Smooth muscle cell (in vitro differentiated cells): Measurements from ENCODE around the gene ZFPM1. TPM values are rescaled to one million over a fixed set of nuclear protein-coding genes. Genes with fewer than 3 reads are reported as not detected.

Experiments
- DNase-seq: peaks from one replicate; lab custom pipeline; 2025; ENCODE audit not compliant: unreplicated experiment; lab: John Stamatoyannopoulos, UW
- H2AFZ ChIP-seq: fragments of 200-600 bp; sonication (generic); 2 replicates; pipeline ENCODE4 v1.6.0; 2016; ENCODE audit warnings: antibody characterized with exemption, low read depth, mild to moderate bottlenecking
- H3F3A ChIP-seq: fragments of 200-600 bp; sonication (generic); 2 replicates; pipeline ENCODE4 v1.6.0; 2017; ENCODE audit warnings: antibody characterized with exemption, low read depth
- H3K27ac ChIP-seq: fragments of 200-600 bp; sonication (generic); 2 replicates; pipeline ENCODE4 v1.5.1; 2016; ENCODE audit warnings: low read depth, mild to moderate bottlenecking
- H3K27me3 ChIP-seq: fragments of 200-600 bp; sonication (generic); 2 replicates; pipeline ENCODE4 v1.6.1; 2016; ENCODE audit warnings: low read depth, mild to moderate bottlenecking
- H3K36me3 ChIP-seq: fragments of 200-600 bp; sonication (generic); 2 replicates; pipeline ENCODE4 v1.5.1; 2016; ENCODE audit warnings: low read depth
- H3K4me1 ChIP-seq: fragments of 200-600 bp; sonication (generic); 2 replicates; pipeline ENCODE4 v1.5.1; 2016; ENCODE audit warnings: low read depth
- H3K4me2 ChIP-seq: fragments of 200-600 bp; sonication (generic); 2 replicates; pipeline ENCODE4 v1.6.0; 2016; ENCODE audit warnings: mild to moderate bottlenecking
- H3K4me3 ChIP-seq: fragments of 200-600 bp; sonication (generic); 2 replicates; pipeline ENCODE4 v1.5.1; 2016; ENCODE audit warnings: mild to moderate bottlenecking
- H3K79me2 ChIP-seq: fragments of 200-600 bp; sonication (generic); 2 replicates; pipeline ENCODE4 v1.6.0; 2016; ENCODE audit warnings: low read depth, mild to moderate bottlenecking
- H3K9ac ChIP-seq: fragments of 200-600 bp; sonication (generic); 2 replicates; pipeline ENCODE4 v1.6.0; 2016; ENCODE audit warnings: low read depth
- H3K9me3 ChIP-seq: fragments of 200-600 bp; sonication (generic); replicated peaks from 2 replicates; pipeline ENCODE4 v1.5.1; 2016; ENCODE audit warnings: low read depth
- H4K20me1 ChIP-seq: fragments of 200-600 bp; sonication (generic); 2 replicates; pipeline ENCODE4 v1.6.0; 2016; ENCODE audit warnings: low read depth
- CTCF ChIP-seq: fragments of 200-600 bp; sonication (generic); IDR thresholded peaks from 2 replicates; pipeline ENCODE4 v1.5.1; 2017; ENCODE audit warnings: borderline replicate concordance, mild to moderate bottlenecking, antibody characterized with exemption; ENCODE audit not compliant: insufficient read depth, poor library complexity, severe bottlenecking
- WGBS: methylation state at CpG from one replicate; pipeline ENCODE4 v1.1.7; 2016; ENCODE audit warnings: low lambda C conversion rate; 5-methylcytosine and 5-hydroxymethylcytosine counted together
- polyA plus RNA-seq: library from polyadenylated mRNA; unstranded; fragments of >200 nt; fragmentation: Nextera tagmentation; extraction: Ambion mirVana; gene quantifications from 2 replicates; pipeline ENCODE4 v1.2.1, GENCODE V29; 2016
- total RNA-seq: library from RNA; depleted of rRNA; stranded (reverse); fragments of >200 nt; gene quantifications from 2 replicates; pipeline ENCODE4 v1.2.3, GENCODE V29; 2014

Gene ZFPM1
- total and polyA plus RNA-seq, 2 experiments from 2014 or later, result 0.99 to 4.9 TPM

- Histone ChIP-seq H3K4me3 (peak overlapping the region; percentile 69), H3K4me1 (peaks cover 5% of the 10 kb centered on the region), H4K20me1 (peaks cover 12% of the 10 kb centered on the region), H3K4me2 (peak overlapping the region; percentile 91), H3K9ac (no peak overlapping the region), H3F3A (peaks cover 7% of the 10 kb centered on the region), H3K36me3 (no peaks in the 10 kb centered on the region), H3K9me3 (no peaks in the 10 kb centered on the region), H3K27ac (no peak overlapping the region), H3K79me2 (no peaks in the 10 kb centered on the region), H2AFZ (no peak overlapping the region), H3K27me3 (peaks cover 3% of the 10 kb centered on the region)
- DNase-seq, result peak; percentile 45
- no peak for TF ChIP-seq CTCF
- under 1% methylated on average over 46 of the region's 114 CpGs for WGBS
Observed at GRCh38 chr16:88533932-88534637, 81.0 kb downstream of the ZFPM1 start.

- Histone ChIP-seq H3K4me2 (peak overlapping the region; percentile 90), H3K36me3 (no peaks in the 10 kb centered on the region), H3K9me3 (no peaks in the 10 kb centered on the region), H3K27ac (no peak overlapping the region), H4K20me1 (peaks cover 12% of the 10 kb centered on the region), H3K9ac (no peak overlapping the region), H3K4me3 (peak overlapping the region; percentile 69), H3K4me1 (peaks cover 5% of the 10 kb centered on the region), H3K27me3 (peaks cover 8% of the 10 kb centered on the region), H3K79me2 (no peaks in the 10 kb centered on the region), H3F3A (peaks cover 7% of the 10 kb centered on the region), H2AFZ (no peak overlapping the region)
- TF ChIP-seq CTCF, result no peak
- peak; percentile 9 for DNase-seq
- whole genome bisulfite sequencing, result 25% methylated on average over 29 of the region's 65 CpGs
Observed at GRCh38 chr16:88534638-88535190, 81.6 kb downstream of the ZFPM1 start.

- Histone ChIP-seq H3K4me1 (peaks cover 5% of the 10 kb centered on the region), H3K9ac (no peak overlapping the region), H3K79me2 (no peaks in the 10 kb centered on the region), H3K27me3 (peaks cover 8% of the 10 kb centered on the region), H3K27ac (no peak overlapping the region), H2AFZ (no peak overlapping the region), H4K20me1 (peaks cover 12% of the 10 kb centered on the region), H3K4me2 (peak overlapping the region; percentile 90), H3K4me3 (peak overlapping the region; percentile 33), H3F3A (peaks cover 7% of the 10 kb centered on the region), H3K36me3 (no peaks in the 10 kb centered on the region), H3K9me3 (no peaks in the 10 kb centered on the region)
- 89% methylated on average over 22 of the region's 22 CpGs for WGBS
- no peak for TF ChIP-seq CTCF
- no peak for DNase-seq
Observed at GRCh38 chr16:88535191-88535856, 82.2 kb downstream of the ZFPM1 start.
